Right cardiac atrium (tissue), 5 donors: ENCODE data around the gene UNC45B. TPM values are rescaled to one million over a fixed set of nuclear protein-coding genes. Genes with fewer than 3 reads are reported as not detected.
"Not testable (repeated sequence)": the region's sequence is repeated elsewhere in the genome, so short reads cannot be mapped to it uniquely, and the experiment has no call there.

Experiments used
- ATAC-seq, 2 donors: fragments of 200-7000 bp; cut with Tn5 transposase; one replicate each; pipeline versions ENCODE4 v1.8.0 to v1.9.1; 2020; ENCODE audit warnings: moderate library complexity in 2 of 2, mild to moderate bottlenecking in 1 of 2
- DNase-seq, 3 donors: peaks; one replicate each; pipeline ENCODE4 v3.0.0-alpha.2; 2020
- H3K27ac ChIP-seq: one replicate; pipeline ENCODE4 v1.5.1; 2013; ENCODE audit warnings: mild to moderate bottlenecking, low read length, control low read depth, moderate library complexity
- H3K27me3 ChIP-seq: one replicate; pipeline ENCODE4 v1.6.1; 2013; ENCODE audit not compliant: control insufficient read depth, insufficient read depth
- H3K4me1 ChIP-seq: one replicate; pipeline ENCODE4 v1.6.1; 2013; ENCODE audit warnings: low read length; ENCODE audit not compliant: control insufficient read depth, insufficient read depth
- H3K4me3 ChIP-seq: one replicate; pipeline ENCODE4 v1.5.1; 2013; ENCODE audit warnings: low read length, control low read depth
- H3K9me3 ChIP-seq: one replicate; pipeline ENCODE4 v1.6.1; 2013; ENCODE audit warnings: low read length; ENCODE audit not compliant: control insufficient read depth
- WGBS: extraction: QIAGEN DNeasy Blood & Tissue Kit; methylation state at CpG from one replicate; pipeline ENCODE4 v1.1.7; 2013; 5-methylcytosine and 5-hydroxymethylcytosine counted together
- intact Hi-C, 4 donors: fragments of 100-400 bp; cut with DNase I; formaldehyde crosslinking; loops; one replicate each; pipeline versions ENCODE4 v1.11.0 to v1.14.0; 2022 to 2023
- polyA plus RNA-seq: library from polyadenylated mRNA; stranded (reverse); fragments of 200-250 nt; gene quantifications from one replicate; pipeline ENCODE4 v1.2.3, GENCODE V29; 2013
- total RNA-seq, 4 donors: library from RNA; stranded (reverse); fragmentation: NEBNext Ultra II Directional; extraction: Animal tissue kit (Norgen Biotek cat#: 25700); gene quantifications; one replicate each; pipeline ENCODE4 v1.2.1, GENCODE V29; 2021
- donor health status: healthy with polysubstance abuse.
- donor health status: DM: no; HTN: yes; CAD: no.
- donor health status: DM: no; HTN: no; CAD: no.
- donor health status: DM: no; HTN: yes; CAD: no; lungs with severe emphysema.
- donor health status: DM: yes; HTN: yes; CAD: no.

The UNC45B gene
- total and polyA plus RNA-seq, 5 donors: 62.2 to 193 (median 170) TPM

- Histone ChIP-seq H3K4me3 (no peak overlapping the region), H3K9me3 (no peaks in the 10 kb centered on the region), H3K27ac (no peak overlapping the region), H3K4me1 (no peaks in the 10 kb centered on the region), H3K27me3 (no peaks in the 10 kb centered on the region)
- intact Hi-C loops: no loop called here
- ATAC-seq (no peak), DNase-seq (no peak)
- 29% methylated on average over 2 of the region's 2 CpGs for WGBS
These were observed 40.5 kb downstream of the UNC45B start for GRCh38 chr17:35188111-35188510.

- Histone ChIP-seq H3K4me1 (no peaks in the 10 kb centered on the region), H3K27ac (no peak overlapping the region), H3K27me3 (no peaks in the 10 kb centered on the region), H3K9me3 (no peaks in the 10 kb centered on the region), H3K4me3 (no peak overlapping the region)
- intact Hi-C loops: no loop called here
- DNase-seq: no peak
- ATAC-seq: no peak
- WGBS: 75% methylated on average over 3 of the region's 3 CpGs
These were observed 41.7 kb downstream of the UNC45B start for GRCh38 chr17:35189291-35189690.

- no peak overlapping the region for H3K27ac ChIP-seq
- no peaks in the 10 kb centered on the region for H3K9me3 ChIP-seq
- H3K4me1 ChIP-seq: no peaks in the 10 kb centered on the region
- DNase-seq: no peak
- WGBS: 79% methylated on average over 11 of the region's 11 CpGs
- intact Hi-C loops: no loop called here
- H3K27me3 ChIP-seq: no peaks in the 10 kb centered on the region
- no peak overlapping the region for H3K4me3 ChIP-seq
- ATAC-seq: no peak
These were observed 43.5 kb downstream of the UNC45B start for GRCh38 chr17:35191001-35191695.

- WGBS: 70% methylated on average over 8 of the region's 8 CpGs
- H3K27ac ChIP-seq: no peak overlapping the region
- no peak overlapping the region for H3K4me3 ChIP-seq
- no peaks in the 10 kb centered on the region for H3K4me1 ChIP-seq
- H3K9me3 ChIP-seq: no peaks in the 10 kb centered on the region
- peak in 1 of 2 donors; percentile 38 for ATAC-seq
- no peaks in the 10 kb centered on the region for H3K27me3 ChIP-seq
- intact Hi-C loops: no loop called here
- DNase-seq: no peak
These were observed 45.1 kb downstream of the UNC45B start for GRCh38 chr17:35192708-35193107.

- peak in 1 of 2 donors; percentile 31 for ATAC-seq
- H3K27ac ChIP-seq, H3K9me3 ChIP-seq, H3K4me3 ChIP-seq, H3K4me1 ChIP-seq, H3K27me3 ChIP-seq, intact Hi-C loops, DNase-seq: not testable (repeated sequence)
- WGBS: 94% methylated on average over 12 of the region's 12 CpGs
These were observed 46.4 kb downstream of the UNC45B start, which contains the start of gene SLC35G3 for GRCh38 chr17:35194001-35194400. Gene SLC35G3 (minus strand): TSS chr17:35194393. CDS start chr17:35194307, 86 bp downstream.

- H3K9me3 ChIP-seq, H3K4me1 ChIP-seq, intact Hi-C loops, DNase-seq, ATAC-seq, H3K4me3 ChIP-seq, H3K27ac ChIP-seq, H3K27me3 ChIP-seq: not testable (repeated sequence)
- 92% methylated on average over 31 of the region's 31 CpGs for WGBS
These were observed 47.4 kb downstream of the UNC45B start for GRCh38 chr17:35195062-35195461.

- 63% methylated on average over 2 of the region's 2 CpGs for WGBS
These were observed 55.0 kb downstream of the UNC45B start for GRCh38 chr17:35202582-35202981.

GRCh38 chr17:35210741-35211140 is 63.1 kb downstream of the UNC45B start:
- Histone ChIP-seq H3K4me3 (no peak overlapping the region), H3K9me3 (no peaks in the 10 kb centered on the region), H3K4me1 (no peaks in the 10 kb centered on the region), H3K27me3 (no peaks in the 10 kb centered on the region), H3K27ac (no peak overlapping the region)
- ATAC-seq: no peak
- no peak for DNase-seq
- intact Hi-C loops: loop anchor here in 1 of 4 donors (10.0 kb wide), 1 partner anchor 54 kb away; no protein-coding TSS in a partner anchor
- WGBS: 94% methylated on average over 7 of the region's 7 CpGs

More at GRCh38 chr17:35202582-35202981, 55.0 kb downstream of the UNC45B start:
- H3K27me3 ChIP-seq, DNase-seq, ATAC-seq, H3K27ac ChIP-seq, H3K9me3 ChIP-seq, intact Hi-C loops, H3K4me1 ChIP-seq, H3K4me3 ChIP-seq: not testable (repeated sequence)

GRCh38 chr17:35212668-35213067 is 65.1 kb downstream of the UNC45B start:
- H3K27ac ChIP-seq: no peak overlapping the region
- H3K4me3 ChIP-seq: no peak overlapping the region
- 88% methylated on average over 4 of the region's 4 CpGs for whole genome bisulfite sequencing
- H3K27me3 ChIP-seq: no peaks in the 10 kb centered on the region
- DNase-seq (no peak), ATAC-seq (no peak)
- intact Hi-C loops: loop anchor here in 1 of 4 donors (10.0 kb wide), 1 partner anchor 52 kb away; no protein-coding TSS in a partner anchor
- H3K4me1 ChIP-seq: no peaks in the 10 kb centered on the region
- H3K9me3 ChIP-seq: no peaks in the 10 kb centered on the region

- Histone ChIP-seq H3K27me3 (no peaks in the 10 kb centered on the region), H3K4me3 (no peak overlapping the region), H3K27ac (no peak overlapping the region), H3K4me1 (no peaks in the 10 kb centered on the region), H3K9me3 (no peaks in the 10 kb centered on the region)
- WGBS: 55% methylated on average over 5 of the region's 5 CpGs
- intact Hi-C loops: loop anchor here in 1 of 4 donors (10.0 kb wide), 1 partner anchor 51 kb away; no protein-coding TSS in a partner anchor
- ATAC-seq: no peak
- DNase-seq: no peak
These were observed 65.9 kb downstream of the UNC45B start for GRCh38 chr17:35213412-35213940.

GRCh38 chr17:35214192-35214591 is 66.6 kb downstream of the UNC45B start:
- Histone ChIP-seq H3K27me3 (no peaks in the 10 kb centered on the region), H3K4me1 (no peaks in the 10 kb centered on the region), H3K4me3 (no peak overlapping the region), H3K27ac (no peak overlapping the region), H3K9me3 (no peaks in the 10 kb centered on the region)
- DNase-seq (no peak), ATAC-seq (peak in 1 of 2 donors; percentile 19)
- intact Hi-C loops: loop anchor here in 1 of 4 donors (10.0 kb wide), 1 partner anchor 51 kb away; no protein-coding TSS in a partner anchor
- 56% methylated on average over 3 of the region's 3 CpGs for WGBS
